Activated naive CD8-positive, alpha-beta T cell treated with anti-CD3 and anti-CD28 coated beads for 36 hours (primary cell): ENCODE results near the gene IGFBPL1. TPM values are rescaled to one million over a fixed set of nuclear protein-coding genes. Genes with fewer than 3 reads are reported as not detected.

ENCODE experiments used
- DNase-seq: peaks from one replicate; pipeline ENCODE4 v3.0.0; 2021
- H3K27ac Mint-ChIP-seq: one replicate; pipeline ENCODE4 v1.8.0; 2022; ENCODE audit warnings: mild to moderate bottlenecking, moderate library complexity, mixed read lengths
- H3K27me3 Mint-ChIP-seq: one replicate; pipeline ENCODE4 v1.8.0; 2022; ENCODE audit warnings: mild to moderate bottlenecking, mixed read lengths
- H3K36me3 Mint-ChIP-seq: one replicate; pipeline ENCODE4 v1.8.0; 2021; ENCODE audit warnings: mild to moderate bottlenecking, mixed read lengths
- H3K4me1 Mint-ChIP-seq: one replicate; pipeline ENCODE4 v1.8.0; 2021; ENCODE audit warnings: mixed read lengths
- H3K4me3 Mint-ChIP-seq: one replicate; pipeline ENCODE4 v1.8.0; 2022; ENCODE audit warnings: mild to moderate bottlenecking, moderate library complexity, mixed read lengths
- H3K9me3 Mint-ChIP-seq: one replicate; pipeline ENCODE4 v1.8.0; 2022; ENCODE audit warnings: mixed read lengths
- total RNA-seq, 2 experiments: library from RNA; stranded (reverse); gene quantifications; one replicate each; pipeline ENCODE4 v1.2.3, GENCODE V29; 2021

The IGFBPL1 gene
- total RNA-seq, 2 experiments from 2014 or later, result not detected

DNA sequence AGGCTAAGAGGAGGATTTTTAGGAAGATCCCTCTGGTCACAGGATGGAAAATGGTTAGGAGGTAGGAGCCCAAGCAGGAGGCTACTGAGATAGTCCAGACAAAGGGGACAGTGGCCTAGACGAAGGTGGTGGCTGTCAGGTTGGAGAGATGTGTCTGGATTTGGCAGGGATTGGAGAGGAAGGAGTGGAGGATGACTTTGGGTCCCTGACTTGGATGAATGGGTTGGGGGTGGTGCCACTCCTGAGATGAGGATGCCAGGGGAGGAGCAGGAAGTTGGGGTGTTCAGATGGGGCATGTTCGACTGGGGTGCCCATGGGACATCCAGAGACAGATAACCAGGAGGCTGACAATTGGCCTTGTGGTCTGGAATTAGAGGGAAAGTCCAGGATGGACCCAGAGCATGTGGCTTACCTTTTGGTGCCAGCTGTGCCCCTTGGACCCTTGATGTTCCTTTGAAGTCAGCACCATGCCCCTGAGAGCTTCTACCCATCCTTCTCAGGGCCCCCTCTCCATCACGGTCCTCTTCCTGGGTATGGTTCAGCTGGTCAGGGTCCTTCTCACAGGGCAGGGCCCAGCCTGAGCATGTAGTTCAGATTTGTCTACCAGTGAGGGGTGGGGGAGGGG is 15.1 kb upstream of the IGFBPL1 start:
- Mint-ChIP-seq H3K4me1 (peaks cover under 1% of the 10 kb centered on the region), H3K4me3 (no peak overlapping the region)
- DNase-seq, result no peak

DNA sequence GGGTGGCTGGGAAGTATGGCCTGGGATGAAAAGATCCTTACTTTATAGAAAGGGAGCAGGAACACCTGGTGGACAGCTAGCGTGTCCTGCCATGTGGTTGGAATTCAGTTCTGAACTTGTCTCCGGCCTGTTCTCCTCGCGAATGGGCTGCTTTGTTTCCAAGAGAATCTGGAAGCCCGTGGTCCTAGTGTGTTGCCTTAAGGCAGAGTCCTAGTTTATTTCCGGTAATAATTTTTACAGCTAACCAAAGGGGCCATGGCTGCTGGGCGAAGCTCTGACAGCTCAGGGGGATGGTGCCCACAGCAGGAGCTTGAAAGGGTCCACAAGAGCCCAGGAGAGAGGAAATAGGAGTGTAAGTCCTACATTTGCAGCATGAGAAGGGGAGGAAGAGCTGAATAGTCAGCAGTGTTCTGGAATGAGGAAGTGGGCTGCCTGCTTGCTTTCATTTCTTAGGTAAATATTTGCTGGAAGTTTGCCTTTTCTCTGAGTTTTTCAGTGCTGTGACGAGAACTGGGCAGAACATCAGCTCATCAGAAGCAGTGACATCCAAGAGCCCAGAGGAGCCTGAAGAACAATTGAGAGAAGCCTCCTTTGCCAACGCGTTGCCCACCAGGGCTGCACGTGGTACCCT is 13.1 kb upstream of the IGFBPL1 start:
- H3K9me3 Mint-ChIP-seq, result no peaks in the 10 kb centered on the region
- H3K4me1 Mint-ChIP-seq, result peaks cover 3% of the 10 kb centered on the region
- H3K27ac Mint-ChIP-seq, result no peak overlapping the region
- no peaks in the 10 kb centered on the region for H3K36me3 Mint-ChIP-seq
- H3K27me3 Mint-ChIP-seq, result peaks cover 5% of the 10 kb centered on the region
- DNase-seq, result no peak
- no peak overlapping the region for H3K4me3 Mint-ChIP-seq

More for the DNA sequence above, 15.1 kb upstream of the IGFBPL1 start:
- Mint-ChIP-seq H3K36me3 (no peaks in the 10 kb centered on the region), H3K9me3 (no peaks in the 10 kb centered on the region), H3K27me3 (peaks cover 5% of the 10 kb centered on the region), H3K27ac (no peak overlapping the region)

DNA sequence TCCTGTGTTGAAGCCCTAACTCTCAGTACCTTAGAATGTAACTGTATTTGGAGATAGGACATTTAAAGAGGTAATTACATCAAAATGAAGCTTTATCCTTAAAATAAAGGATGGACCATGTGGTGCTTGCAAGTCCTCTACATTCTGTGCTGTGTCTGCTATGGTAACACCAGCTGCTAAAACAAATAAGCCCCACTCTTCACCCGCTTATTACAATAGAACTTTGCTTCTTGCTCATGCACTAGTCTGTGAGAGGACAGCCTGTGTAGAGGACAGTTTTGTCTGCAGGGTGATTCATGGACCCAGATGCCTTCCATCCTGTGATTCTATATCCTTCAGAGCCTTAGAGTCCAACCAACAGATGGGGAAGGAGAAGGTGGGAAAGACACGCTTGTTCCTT is 12.5 kb upstream of the IGFBPL1 start:
- H3K27me3 Mint-ChIP-seq, result peaks cover 5% of the 10 kb centered on the region
- H3K27ac Mint-ChIP-seq, result no peak overlapping the region
- peaks cover 3% of the 10 kb centered on the region for H3K4me1 Mint-ChIP-seq
- H3K36me3 Mint-ChIP-seq, result no peaks in the 10 kb centered on the region
- DNase-seq, result no peak
- no peak overlapping the region for H3K4me3 Mint-ChIP-seq
- no peaks in the 10 kb centered on the region for H3K9me3 Mint-ChIP-seq

DNA sequence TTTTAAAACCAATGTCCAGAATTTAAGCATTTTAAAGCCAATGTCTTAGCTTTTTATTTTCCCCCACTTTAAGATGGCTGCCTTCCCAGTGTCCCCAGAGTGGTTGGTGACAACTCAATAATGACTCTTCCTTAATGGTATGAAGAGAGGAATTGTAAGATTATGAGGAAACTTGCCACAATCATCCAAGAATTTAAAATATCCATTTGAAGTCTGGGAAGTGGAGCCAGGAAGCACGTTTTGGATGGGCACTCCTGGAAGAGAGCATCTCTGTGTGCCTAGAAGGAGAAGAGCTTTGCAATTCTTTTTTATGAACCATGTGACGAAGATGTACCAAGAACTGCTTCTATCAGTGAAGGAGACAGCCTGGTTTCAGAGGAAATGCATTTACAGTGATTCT is 11.3 kb upstream of the IGFBPL1 start:
- Mint-ChIP-seq H3K4me1 (peaks cover 5% of the 10 kb centered on the region), H3K4me3 (no peak overlapping the region), H3K9me3 (no peaks in the 10 kb centered on the region), H3K27me3 (no peaks in the 10 kb centered on the region), H3K27ac (no peak overlapping the region), H3K36me3 (no peaks in the 10 kb centered on the region)
- no peak for DNase-seq

GRCh38 chr9:38434853-38435252 is 10.6 kb upstream of the IGFBPL1 start:
- H3K36me3 Mint-ChIP-seq, result no peaks in the 10 kb centered on the region
- H3K27me3 Mint-ChIP-seq, result no peaks in the 10 kb centered on the region
- DNase-seq, result no peak
- H3K4me1 Mint-ChIP-seq, result peaks cover 5% of the 10 kb centered on the region
- no peaks in the 10 kb centered on the region for H3K9me3 Mint-ChIP-seq
- H3K27ac Mint-ChIP-seq, result no peak overlapping the region
- no peak overlapping the region for H3K4me3 Mint-ChIP-seq

GRCh38 chr9:38434365-38434764 is 10.1 kb upstream of the IGFBPL1 start:
- DNase-seq, result no peak
- no peaks in the 10 kb centered on the region for H3K27me3 Mint-ChIP-seq
- H3K4me1 Mint-ChIP-seq, result peaks cover 5% of the 10 kb centered on the region
- H3K9me3 Mint-ChIP-seq, result no peaks in the 10 kb centered on the region
- no peak overlapping the region for H3K27ac Mint-ChIP-seq
- H3K4me3 Mint-ChIP-seq, result no peak overlapping the region
- H3K36me3 Mint-ChIP-seq, result no peaks in the 10 kb centered on the region

GRCh38 chr9:38432922-38433510 is 8.8 kb upstream of the IGFBPL1 start:
- Mint-ChIP-seq H3K9me3 (no peaks in the 10 kb centered on the region), H3K4me1 (peaks cover 5% of the 10 kb centered on the region), H3K27me3 (no peaks in the 10 kb centered on the region), H3K27ac (no peak overlapping the region), H3K36me3 (no peaks in the 10 kb centered on the region), H3K4me3 (no peak overlapping the region)
- no peak for DNase-seq

DNA sequence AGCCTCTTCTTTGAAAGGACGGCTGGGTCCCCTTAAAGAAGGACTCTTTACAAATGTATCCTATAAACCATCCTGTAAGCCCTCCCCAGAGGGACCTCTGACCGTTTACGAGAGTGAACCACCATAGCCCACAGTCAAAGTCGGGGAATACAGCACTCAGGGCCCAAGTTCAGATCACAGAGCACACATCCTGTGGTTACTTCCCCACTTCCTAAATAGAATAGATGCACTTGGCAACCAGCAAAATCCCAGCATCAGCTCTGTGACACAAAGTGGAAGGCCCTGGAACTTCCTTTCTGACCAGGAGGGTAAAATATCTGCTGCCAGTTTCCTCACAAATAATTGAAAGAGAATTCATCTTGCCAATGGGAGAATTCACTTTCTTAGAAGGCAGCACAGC is 6.9 kb upstream of the IGFBPL1 start:
- Mint-ChIP-seq H3K4me1 (peaks cover 5% of the 10 kb centered on the region), H3K9me3 (no peaks in the 10 kb centered on the region), H3K4me3 (no peak overlapping the region), H3K27ac (no peak overlapping the region), H3K27me3 (peaks cover 6% of the 10 kb centered on the region), H3K36me3 (no peaks in the 10 kb centered on the region)
- DNase-seq, result no peak

- no peak for DNase-seq
- Mint-ChIP-seq H3K9me3 (no peaks in the 10 kb centered on the region), H3K4me1 (peaks cover 5% of the 10 kb centered on the region), H3K27me3 (peaks cover 25% of the 10 kb centered on the region), H3K27ac (no peak overlapping the region), H3K36me3 (no peaks in the 10 kb centered on the region), H3K4me3 (no peak overlapping the region)
Measured at GRCh38 chr9:38428062-38428461, 3.8 kb upstream of the IGFBPL1 start.

DNA sequence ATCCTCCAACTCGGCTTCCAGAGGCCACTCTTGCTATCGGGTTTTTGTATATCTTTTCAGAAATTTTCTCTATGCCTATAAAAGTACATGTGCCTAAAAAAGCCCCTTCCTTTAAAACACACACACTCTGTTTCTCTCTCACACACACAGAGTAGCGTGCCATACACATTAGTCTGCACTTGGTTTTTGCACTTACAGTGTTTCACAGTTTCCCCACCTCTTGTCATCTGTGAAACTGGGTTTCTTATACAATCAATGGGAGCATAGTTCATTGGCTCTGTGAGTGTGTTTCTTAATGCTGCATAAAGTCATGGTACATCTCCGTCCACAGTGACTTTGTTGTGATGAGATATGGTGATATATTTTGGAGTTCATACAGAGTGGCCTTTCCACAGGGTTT is 664 bp upstream of the IGFBPL1 start:
- H3K4me3 Mint-ChIP-seq, result no peak overlapping the region
- H3K9me3 Mint-ChIP-seq, result no peaks in the 10 kb centered on the region

DNA sequence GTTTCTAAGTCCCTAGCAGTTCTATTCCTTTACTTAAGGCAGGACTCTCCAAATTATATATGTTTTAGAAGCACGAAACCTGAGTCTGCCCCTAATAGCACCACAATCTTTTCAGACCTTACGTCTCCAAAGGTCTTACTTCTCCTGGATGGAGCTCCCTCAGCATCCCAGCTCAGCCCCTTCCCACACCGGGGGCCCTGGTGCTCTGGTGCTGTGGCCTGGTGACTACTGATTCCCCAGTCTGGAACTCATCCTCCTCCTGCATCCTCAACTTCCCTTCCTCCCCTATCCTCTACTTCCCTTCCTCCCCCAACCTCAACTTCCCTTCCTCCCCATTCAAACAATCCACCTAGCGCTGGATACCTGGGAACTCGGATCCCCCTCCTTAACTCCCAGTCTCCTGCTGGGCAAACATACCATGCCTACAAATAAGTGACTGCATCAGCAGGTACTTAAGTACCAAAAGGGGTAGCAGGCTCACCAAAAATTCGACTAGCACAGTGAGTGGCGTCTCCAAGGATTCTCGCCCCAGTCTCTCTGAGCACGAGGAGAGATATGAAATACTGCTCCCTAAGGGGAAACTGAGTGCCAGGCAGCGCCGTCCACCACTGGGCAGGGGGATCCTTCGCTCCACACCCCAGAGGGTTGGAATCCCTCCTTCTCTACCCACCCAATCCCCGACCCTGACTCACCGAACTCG is 831 bp downstream of the IGFBPL1 start:
- Mint-ChIP-seq H3K27ac (no peak overlapping the region), H3K27me3 (peaks cover 50% of the 10 kb centered on the region), H3K4me3 (no peak overlapping the region), H3K4me1 (peaks cover 3% of the 10 kb centered on the region), H3K9me3 (no peaks in the 10 kb centered on the region), H3K36me3 (no peaks in the 10 kb centered on the region)
- no peak for DNase-seq

More for the DNA sequence above, 664 bp upstream of the IGFBPL1 start:
- peaks cover 50% of the 10 kb centered on the region for H3K27me3 Mint-ChIP-seq
- H3K27ac Mint-ChIP-seq, result no peak overlapping the region
- DNase-seq, result no peak
- H3K4me1 Mint-ChIP-seq, result peaks cover 3% of the 10 kb centered on the region
- H3K36me3 Mint-ChIP-seq, result no peaks in the 10 kb centered on the region

GRCh38 chr9:38422555-38423260 is 1.5 kb downstream of the IGFBPL1 start:
- Mint-ChIP-seq H3K4me3 (no peak overlapping the region), H3K27ac (no peak overlapping the region), H3K4me1 (peaks cover 3% of the 10 kb centered on the region), H3K9me3 (no peaks in the 10 kb centered on the region), H3K36me3 (no peaks in the 10 kb centered on the region), H3K27me3 (peaks cover 50% of the 10 kb centered on the region)
- no peak for DNase-seq

DNA sequence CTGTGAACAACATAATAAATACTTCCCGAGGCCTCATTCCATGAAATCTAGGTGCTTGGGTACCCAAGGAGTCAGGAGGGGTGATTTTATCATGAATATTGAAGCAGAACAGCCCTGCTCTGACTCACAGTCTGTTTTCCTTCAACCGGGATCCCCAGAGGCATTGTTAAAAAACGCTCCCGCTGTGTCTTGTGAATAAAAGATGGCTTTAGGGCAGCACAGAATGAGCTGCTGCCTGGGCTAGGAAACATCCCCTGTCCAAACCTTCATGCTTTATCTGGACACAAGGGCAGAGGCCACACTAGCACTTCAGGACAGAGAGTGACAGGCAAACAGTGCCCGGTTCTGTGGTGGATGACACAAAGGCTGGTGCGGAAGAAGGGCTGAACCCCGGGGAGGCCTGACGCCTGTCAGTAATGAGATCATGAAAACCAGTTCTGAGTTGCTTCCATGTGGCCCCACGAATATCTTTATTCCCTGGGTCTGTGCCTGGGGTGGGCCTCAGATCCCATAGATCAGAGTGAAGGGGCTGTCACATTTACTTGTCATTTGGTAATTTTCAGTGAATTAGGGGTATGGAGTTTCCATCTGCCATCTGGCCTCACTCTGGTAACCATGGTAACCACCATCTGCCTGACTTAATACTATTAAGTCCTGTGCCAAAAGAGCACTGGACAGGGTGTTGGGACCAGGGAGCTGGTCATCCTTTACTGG is 2.6 kb downstream of the IGFBPL1 start:
- H3K4me3 Mint-ChIP-seq, result no peak overlapping the region
- H3K27ac Mint-ChIP-seq, result no peak overlapping the region
- peaks cover 3% of the 10 kb centered on the region for H3K4me1 Mint-ChIP-seq
- H3K36me3 Mint-ChIP-seq, result no peaks in the 10 kb centered on the region
- H3K27me3 Mint-ChIP-seq, result peaks cover 48% of the 10 kb centered on the region
- no peaks in the 10 kb centered on the region for H3K9me3 Mint-ChIP-seq
- DNase-seq, result no peak

GRCh38 chr9:38419181-38419580 is 5.1 kb downstream of the IGFBPL1 start:
- Mint-ChIP-seq H3K27ac (no peak overlapping the region), H3K9me3 (no peaks in the 10 kb centered on the region), H3K36me3 (no peaks in the 10 kb centered on the region), H3K4me1 (peaks cover 3% of the 10 kb centered on the region), H3K27me3 (peaks cover 31% of the 10 kb centered on the region), H3K4me3 (no peak overlapping the region)
- DNase-seq, result no peak
